Right kidney (tissue), 1 donor: Measurements from ENCODE around the gene STK24.

Source experiments
- DNase-seq: peaks from one replicate; pipeline ENCODE4 v3.0.0-alpha.2; 2016

Gene STK24

DNA sequence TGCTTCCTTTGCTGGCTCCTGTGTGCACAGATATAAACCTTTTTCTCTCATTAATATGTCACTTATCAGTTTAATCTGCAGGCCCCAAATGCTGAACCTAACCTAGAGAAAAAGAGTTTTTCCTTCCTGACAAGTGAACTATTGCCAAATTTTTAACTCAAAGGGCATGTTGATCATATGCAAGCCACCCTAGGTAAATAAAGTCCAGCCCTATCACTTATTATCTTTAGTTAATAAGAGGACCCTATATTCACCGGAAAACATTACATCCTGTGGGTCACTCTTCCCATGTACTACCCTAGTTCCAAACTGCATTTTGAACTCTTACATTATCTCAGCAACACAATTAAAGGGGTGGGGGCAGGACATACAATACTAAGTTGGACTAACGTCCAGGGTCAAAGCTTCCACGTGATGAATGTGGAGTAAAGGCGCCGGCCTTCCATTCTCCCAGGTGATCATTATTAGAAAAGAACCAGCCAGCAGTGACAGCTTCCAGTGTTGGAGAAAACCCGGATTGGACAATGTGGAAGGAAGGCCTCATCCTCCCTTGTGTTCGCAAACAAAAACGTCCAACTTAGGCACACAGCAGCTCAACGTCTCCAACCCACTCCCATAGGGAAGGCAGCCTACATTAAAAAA lies 86.6 kb downstream of the STK24 start:
- no peak for DNase-seq

GRCh38 chr13:98489446-98490194 lies 87.3 kb downstream of the STK24 start:
- no peak for DNase-seq

GRCh38 chr13:98488736-98489135 lies 88.2 kb downstream of the STK24 start:
- no peak for DNase-seq

GRCh38 chr13:98487522-98487921 lies 89.4 kb downstream of the STK24 start:
- no peak for DNase-seq

DNA sequence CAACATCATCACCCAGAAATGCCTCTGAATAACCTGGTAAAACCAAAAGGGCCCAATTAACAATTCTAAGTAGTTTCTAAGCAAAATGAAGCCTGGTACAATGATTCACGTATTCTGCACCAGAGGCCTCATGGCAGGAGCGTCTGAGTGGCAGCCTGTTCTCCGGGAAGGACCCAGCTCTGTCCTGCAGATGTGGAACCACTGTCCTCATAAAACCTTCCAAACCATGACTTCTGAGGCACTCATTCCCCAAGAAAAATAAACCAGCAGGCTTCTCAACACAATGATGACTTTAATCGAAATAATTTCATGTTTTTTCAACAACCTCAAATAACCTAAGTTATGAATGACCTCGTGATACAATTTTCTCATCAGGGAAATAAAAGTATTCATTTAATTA lies 89.9 kb downstream of the STK24 start:
- no peak for DNase-seq

GRCh38 chr13:98486412-98486811 lies 90.5 kb downstream of the STK24 start:
- no peak for DNase-seq

GRCh38 chr13:98485561-98485960 lies 91.3 kb downstream of the STK24 start:
- DNase-seq = no peak

DNA sequence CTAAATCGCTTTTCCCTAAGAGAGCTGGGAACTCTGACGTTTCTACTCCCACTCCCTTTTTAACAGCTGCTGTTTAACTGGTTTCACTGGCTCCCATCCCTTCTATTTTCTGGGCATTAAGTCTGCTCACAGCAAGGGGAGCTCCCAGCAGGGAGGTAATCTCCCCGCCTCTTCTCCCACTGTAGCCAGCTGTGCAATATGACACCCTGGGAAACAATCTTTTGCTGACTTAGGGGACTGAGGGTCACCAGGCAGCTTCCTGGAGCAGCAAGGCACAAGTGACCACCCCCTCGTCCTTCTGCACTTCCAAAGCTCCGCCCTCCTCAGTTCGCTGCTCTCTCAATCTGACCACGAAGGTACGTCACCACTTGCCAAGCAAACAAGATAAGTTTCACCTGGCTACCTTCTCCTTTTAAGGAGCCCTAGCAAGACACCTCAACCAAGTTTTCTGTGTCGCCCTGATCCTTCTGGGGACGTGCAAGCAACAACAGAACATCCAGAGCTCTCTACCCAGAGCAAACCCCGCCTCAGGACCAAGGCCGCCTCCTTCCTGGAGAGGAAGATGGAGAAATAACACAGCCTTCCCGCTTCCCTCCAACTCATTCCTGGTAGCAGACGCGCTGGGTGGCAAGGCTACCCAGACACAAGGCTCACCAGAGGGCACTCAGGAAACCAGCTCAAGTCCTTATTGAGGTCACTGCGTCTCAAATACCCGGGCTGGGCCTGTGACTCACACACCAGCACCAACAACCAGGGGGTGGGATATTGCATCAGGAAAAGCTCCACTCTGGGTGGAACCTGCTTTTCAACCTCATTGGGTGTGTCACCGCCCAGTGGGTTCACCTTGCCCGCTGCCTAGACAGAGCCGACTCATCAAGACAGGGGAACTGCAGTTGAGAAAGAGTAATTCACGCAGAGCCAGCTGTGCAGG lies 92.4 kb downstream of the STK24 start:
- peak; percentile 73 for DNase-seq

DNA sequence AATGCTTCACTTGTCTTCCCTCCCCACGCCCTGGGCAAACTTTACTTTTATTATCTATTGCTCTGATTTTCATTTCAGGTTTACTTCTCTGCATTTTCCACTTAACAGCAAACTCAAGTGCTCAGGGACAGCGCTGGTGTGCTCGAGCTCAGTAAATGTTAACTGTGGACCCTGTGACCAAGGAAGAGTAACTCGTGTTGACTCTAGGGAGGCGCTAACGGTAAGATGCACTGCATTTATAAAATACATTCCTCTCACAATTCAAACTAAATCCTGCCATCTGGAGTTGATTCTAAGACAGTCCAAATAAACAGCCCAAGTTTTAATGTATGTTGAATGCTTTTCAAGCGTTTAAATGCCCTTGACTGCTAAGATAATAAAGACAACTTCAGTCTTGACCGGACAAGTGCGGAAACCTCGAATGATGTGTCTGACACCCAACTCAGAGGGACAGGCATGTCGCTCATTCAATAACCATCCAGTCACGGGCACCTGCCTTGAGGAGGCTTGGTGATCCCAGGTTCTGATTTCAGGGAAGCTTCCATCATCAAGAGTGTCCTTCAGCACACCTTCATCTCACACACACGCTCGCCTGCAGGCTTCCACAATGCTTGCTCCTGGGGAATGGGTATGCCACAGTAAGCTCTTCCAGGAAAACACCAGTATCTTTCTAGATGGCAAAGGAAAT lies 93.2 kb downstream of the STK24 start:
- no peak for DNase-seq

DNA sequence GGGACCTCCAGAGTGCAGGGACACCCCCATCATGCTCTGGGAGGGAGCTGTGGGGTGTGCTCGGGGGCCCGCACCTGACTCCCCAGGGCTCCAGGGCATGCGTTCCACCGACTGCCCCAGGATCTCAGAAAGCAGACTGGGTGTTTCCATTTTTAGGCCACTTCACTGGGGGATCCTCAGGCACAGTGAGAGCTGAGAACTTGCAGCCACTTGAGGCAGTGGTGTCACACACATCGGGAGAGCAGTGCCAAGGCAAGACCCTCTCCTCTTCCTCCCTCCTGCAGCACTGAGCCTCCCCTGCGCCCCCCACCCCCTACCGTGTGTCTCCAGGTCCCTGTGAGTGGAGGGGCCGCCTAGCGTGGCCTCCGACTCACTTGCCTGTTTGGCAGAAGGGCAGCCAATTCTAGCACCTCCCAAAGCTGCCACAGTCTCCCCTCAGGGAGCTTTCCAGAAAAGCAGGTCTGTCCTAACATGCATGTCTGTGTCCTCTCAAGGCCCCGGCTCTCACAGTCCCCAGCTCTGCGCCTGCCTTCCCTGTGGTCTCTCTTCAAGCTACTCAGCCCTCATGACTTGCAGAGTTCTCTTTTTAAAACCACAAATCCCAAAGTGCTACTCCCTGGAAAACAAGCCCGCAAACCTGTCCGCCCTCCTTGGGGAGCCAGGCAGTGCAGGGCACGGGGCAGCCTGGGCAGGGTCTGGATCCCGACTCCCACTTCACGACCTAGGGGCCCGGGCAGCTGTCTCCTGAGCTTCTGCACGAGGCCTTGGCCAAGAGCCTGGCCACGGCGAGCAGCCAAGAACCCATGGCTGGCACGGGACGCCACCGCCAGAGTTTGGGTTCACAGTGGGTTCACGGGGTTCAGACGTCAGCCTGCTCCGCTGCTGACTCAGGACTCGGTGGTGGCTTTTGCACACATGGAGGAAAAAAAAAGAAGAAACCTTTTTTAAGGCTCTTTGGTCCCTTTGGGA lies 94.1 kb downstream of the STK24 start:
- DNase-seq = no peak

DNA sequence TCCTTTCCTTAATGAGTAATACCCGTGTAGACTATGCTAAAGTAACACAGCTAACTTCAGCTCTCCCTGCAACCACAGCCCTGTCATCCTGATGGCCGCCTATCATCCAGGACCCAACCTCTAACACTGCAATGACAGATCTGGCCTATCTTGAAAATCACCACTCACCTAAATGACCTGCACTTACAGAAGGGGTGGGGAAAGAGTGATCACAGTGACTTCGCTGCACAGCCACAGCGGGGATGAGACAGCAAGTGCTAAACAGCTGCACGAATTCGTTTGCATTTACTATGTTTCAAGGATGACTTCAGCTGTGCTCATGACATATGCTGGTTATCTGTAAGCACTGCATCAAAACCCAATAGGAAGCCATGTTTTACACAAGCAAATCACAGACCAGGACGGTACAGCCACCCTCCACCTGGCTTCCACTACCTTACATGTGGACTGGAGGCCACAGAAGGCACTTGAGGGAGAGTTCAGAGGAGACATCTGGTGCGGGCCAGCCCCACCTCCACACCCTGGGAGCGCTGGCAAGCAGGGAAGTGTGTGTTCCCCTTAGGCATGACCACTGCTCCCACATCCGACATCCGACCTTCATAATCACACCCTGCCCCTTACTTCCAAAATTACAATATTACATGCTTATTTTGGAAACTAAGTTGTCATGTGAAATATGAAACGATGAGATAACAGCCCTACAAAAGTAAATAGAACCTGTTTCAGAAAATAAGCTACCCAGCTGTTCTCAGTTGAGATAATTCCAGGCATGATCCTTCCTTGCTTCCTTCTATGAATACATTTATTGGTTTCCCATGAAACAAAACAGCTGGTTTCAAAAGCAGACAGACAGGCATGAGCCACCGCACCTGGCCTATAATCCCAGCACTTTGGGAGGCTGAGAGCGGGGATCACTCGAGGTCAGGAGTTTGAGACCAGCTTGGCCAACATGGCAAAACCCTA lies 95.7 kb downstream of the STK24 start:
- DNase-seq = no peak

GRCh38 chr13:98479496-98480003 lies 97.4 kb downstream of the STK24 start:
- no peak for DNase-seq

- peak; percentile 61 for DNase-seq
These were observed 98.4 kb downstream of the STK24 start for GRCh38 chr13:98478189-98479129.

DNA sequence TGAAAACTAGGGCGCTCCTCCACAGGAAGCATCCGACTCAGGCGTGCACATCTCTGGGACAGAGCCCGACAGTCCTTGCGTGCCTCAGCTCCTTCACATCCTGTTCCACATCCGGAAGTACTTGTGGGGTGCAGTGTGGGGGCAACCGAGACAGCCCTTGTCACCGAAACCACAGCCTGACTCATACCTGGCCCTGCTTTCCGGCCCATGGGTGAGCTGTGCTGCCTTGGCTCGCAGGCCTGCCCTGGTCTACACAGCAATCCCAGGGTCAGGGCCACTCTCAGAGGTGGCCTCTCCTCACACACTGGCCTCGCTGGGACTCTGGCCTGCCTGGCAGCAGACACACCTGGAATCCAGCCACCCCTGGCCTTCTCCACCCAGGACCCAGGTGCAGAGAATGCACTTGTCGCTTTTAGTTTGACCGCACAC lies 100.4 kb downstream of the STK24 start:
- DNase-seq = no peak

- DNase-seq = no peak
These were observed 100.8 kb downstream of the STK24 start for GRCh38 chr13:98476106-98476505.

GRCh38 chr13:98475522-98475921 lies 101.4 kb downstream of the STK24 start:
- no peak for DNase-seq

DNA sequence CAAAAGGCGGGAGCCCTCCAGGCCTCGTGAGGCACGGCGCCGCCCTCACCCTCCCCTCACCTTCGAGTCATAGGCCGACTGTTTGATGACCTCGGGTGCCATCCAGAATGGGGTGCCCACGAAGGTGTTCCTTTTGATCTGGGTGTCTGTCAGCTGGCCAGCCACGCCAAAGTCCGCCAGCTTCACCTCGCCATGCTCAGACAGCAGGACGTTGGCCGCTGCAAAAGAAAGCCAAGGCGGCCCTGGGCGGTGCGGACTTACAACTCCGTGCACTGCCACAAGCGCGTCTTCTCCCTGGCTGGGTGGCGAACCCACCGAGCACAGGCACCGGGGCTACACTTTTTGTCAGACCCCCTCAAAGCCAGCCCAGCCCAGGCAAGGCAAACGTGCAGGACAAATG lies 102.1 kb downstream of the STK24 start:
- no peak for DNase-seq

DNA sequence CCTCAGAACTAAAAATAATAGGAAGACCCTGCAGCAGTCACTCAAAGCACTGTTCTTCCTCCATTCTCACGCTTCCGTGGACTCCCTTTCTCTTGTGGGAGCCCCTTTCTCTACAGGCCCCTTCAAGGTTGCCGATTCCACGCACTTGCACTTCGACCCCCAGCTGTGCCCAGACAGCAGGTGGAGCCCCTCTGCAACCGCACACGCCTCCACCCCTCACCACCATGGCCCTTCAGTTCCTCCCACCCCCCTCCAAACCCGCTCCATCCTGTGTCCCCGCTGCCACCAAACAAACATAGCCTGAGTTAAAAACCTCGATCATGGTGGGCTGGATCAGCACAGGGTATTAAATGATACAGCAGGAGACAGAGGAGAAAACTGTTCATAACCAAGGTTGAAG lies 102.6 kb downstream of the STK24 start:
- DNase-seq = no peak

GRCh38 chr13:98473788-98474144 lies 103.1 kb downstream of the STK24 start:
- DNase-seq = no peak
